Mesothelial cell of epicardium (in vitro differentiated cells): ENCODE results near the gene MRGPRF. TPM values are rescaled to one million over a fixed set of nuclear protein-coding genes. Genes with fewer than 3 reads are reported as not detected.

ENCODE experiments used
- DNase-seq, 2 experiments: peaks; one replicate each; pipeline ENCODE4 v3.0.0; 2021; ENCODE audit warnings: low spot score in 2 of 2; ENCODE audit not compliant: unreplicated experiment in 2 of 2
- H3K27ac Mint-ChIP-seq: 2 replicates; pipeline ENCODE4 v1.8.0; 2021; ENCODE audit warnings: mixed read lengths
- H3K27me3 Mint-ChIP-seq: 2 replicates; pipeline ENCODE4 v1.8.0; 2021; ENCODE audit warnings: low read depth, mixed read lengths
- H3K36me3 Mint-ChIP-seq: 2 replicates; pipeline ENCODE4 v1.8.0; 2021; ENCODE audit warnings: mixed read lengths
- H3K4me1 Mint-ChIP-seq: 2 replicates; pipeline ENCODE4 v1.8.0; 2021; ENCODE audit warnings: mixed read lengths
- H3K4me3 Mint-ChIP-seq: 2 replicates; pipeline ENCODE4 v1.8.0; 2021; ENCODE audit warnings: mild to moderate bottlenecking, moderate library complexity, mixed read lengths
- H3K9me3 Mint-ChIP-seq: 2 replicates; pipeline ENCODE4 v1.8.0; 2021; ENCODE audit warnings: mixed read lengths
- CTCF ChIP-seq: fragments of 200-600 bp; sonication (generic); IDR thresholded peaks from one replicate; pipeline ENCODE4 v1.5.0; 2021; ENCODE audit warnings: antibody characterized with exemption; ENCODE audit not compliant: unreplicated experiment
- total RNA-seq: library from RNA; stranded (reverse); gene quantifications from 3 replicates; pipeline ENCODE4 v1.2.1, GENCODE V29; 2021

MRGPRF gene
- total RNA-seq, 1 donor from 2014 or later: 3.4 TPM

- no peak overlapping the region for H3K27ac Mint-ChIP-seq
- peaks cover 5% of the 10 kb centered on the region for H3K36me3 Mint-ChIP-seq
- no peak for DNase-seq
- H3K27me3 Mint-ChIP-seq: no peaks in the 10 kb centered on the region
- no peak overlapping the region for H3K4me3 Mint-ChIP-seq
- H3K4me1 Mint-ChIP-seq: peaks cover 2% of the 10 kb centered on the region
- H3K9me3 Mint-ChIP-seq: no peaks in the 10 kb centered on the region
- no peak for TF ChIP-seq CTCF
These were observed 42.2 kb upstream of the MRGPRF start for GRCh38 chr11:69055212-69055586.

- no peak for TF ChIP-seq CTCF
- no peaks in the 10 kb centered on the region for H3K27me3 Mint-ChIP-seq
These were observed 41.6 kb upstream of the MRGPRF start for GRCh38 chr11:69054397-69055211.

GRCh38 chr11:69053546-69054396 lies 40.7 kb upstream of the MRGPRF start:
- Mint-ChIP-seq H3K27ac (no peak overlapping the region), H3K36me3 (peaks cover 5% of the 10 kb centered on the region), H3K27me3 (no peaks in the 10 kb centered on the region), H3K4me3 (no peak overlapping the region), H3K9me3 (no peaks in the 10 kb centered on the region), H3K4me1 (peaks cover 7% of the 10 kb centered on the region)
- TF ChIP-seq CTCF: no peak
- no peak for DNase-seq

More at GRCh38 chr11:69054397-69055211, 41.6 kb upstream of the MRGPRF start:
- H3K9me3 Mint-ChIP-seq: no peaks in the 10 kb centered on the region
- no peak for DNase-seq
- H3K27ac Mint-ChIP-seq: no peak overlapping the region
- peaks cover 5% of the 10 kb centered on the region for H3K36me3 Mint-ChIP-seq
- peaks cover 6% of the 10 kb centered on the region for H3K4me1 Mint-ChIP-seq
- no peak overlapping the region for H3K4me3 Mint-ChIP-seq

- no peaks in the 10 kb centered on the region for H3K27me3 Mint-ChIP-seq
- peaks cover 5% of the 10 kb centered on the region for H3K36me3 Mint-ChIP-seq
- H3K27ac Mint-ChIP-seq: no peak overlapping the region
- H3K4me3 Mint-ChIP-seq: no peak overlapping the region
- peaks cover 10% of the 10 kb centered on the region for H3K4me1 Mint-ChIP-seq
- H3K9me3 Mint-ChIP-seq: no peaks in the 10 kb centered on the region
- no peak for TF ChIP-seq CTCF
- DNase-seq: no peak
These were observed 40.1 kb upstream of the MRGPRF start for GRCh38 chr11:69053169-69053477.

GRCh38 chr11:69052343-69053168 lies 39.5 kb upstream of the MRGPRF start:
- Mint-ChIP-seq H3K36me3 (peaks cover 5% of the 10 kb centered on the region), H3K4me1 (peaks cover 10% of the 10 kb centered on the region), H3K27ac (no peak overlapping the region), H3K27me3 (no peaks in the 10 kb centered on the region), H3K4me3 (no peak overlapping the region), H3K9me3 (no peaks in the 10 kb centered on the region)
- no peak for TF ChIP-seq CTCF
- no peak for DNase-seq
